B cell (primary cell): Measurements from ENCODE around the gene PDCD4. TPM values are rescaled to one million over a fixed set of nuclear protein-coding genes. Genes with fewer than 3 reads are reported as not detected.
A peak's percentile ranks its signal among the peaks of the same experiment; 100 is the strongest.

Experiments used
- ATAC-seq: fragments of 200-7000 bp; cut with Tn5 transposase; one replicate; pipeline ENCODE4 v1.10.0; 2021; ENCODE audit warnings: low read depth, mild to moderate bottlenecking, moderate number of reproducible peaks, moderate library complexity
- CTCF ChIA-PET: fragments of 350-600 bp; sonication (Branson Sonifier 250); formaldehyde crosslinking; loops from one replicate; lab custom pipeline; 2021; ENCODE audit warnings: antibody characterized with exemption, inconsistent platforms; lab: Charles Lee
- POLR2A ChIA-PET: fragments of 350-600 bp; sonication (Branson Sonifier 250); formaldehyde crosslinking; loops from one replicate; lab custom pipeline; 2021; ENCODE audit warnings: antibody characterized with exemption; lab: Charles Lee
- DNase-seq: peaks from one replicate; pipeline ENCODE4 v3.0.0; 2013
- H2AFZ ChIP-seq: 2 replicates; pipeline ENCODE4 v1.6.1; 2012; ENCODE audit warnings: mild to moderate bottlenecking, low read depth, low read length; ENCODE audit not compliant: insufficient read depth, poor library complexity, severe bottlenecking
- H3K27ac ChIP-seq, 2 donors: 1 replicate in 1 of 2; 2 replicates in 1 of 2; pipeline ENCODE4 v1.5.1; 2012 to 2013; ENCODE audit warnings: low read length in 2 of 2, mild to moderate bottlenecking in 2 of 2, moderate library complexity in 1 of 2
- H3K27me3 ChIP-seq, 4 experiments: fragments of 200-600 bp in 1 of 4; sonication (generic) in 1 of 4; replicated peaks in 1 of 4; 1 replicate in 2 of 4; 2 replicates in 2 of 4; pipeline versions ENCODE4 v1.6.1 to v1.7.0; 2013 to 2016; ENCODE audit warnings: low read length in 3 of 4, mild to moderate bottlenecking in 2 of 4, mixed read lengths in 1 of 4, moderate library complexity in 1 of 4; ENCODE audit not compliant: insufficient read depth in 4 of 4, control insufficient read depth in 3 of 4; ENCODE audit errors: control extremely low read depth in 1 of 4
- H3K36me3 ChIP-seq, 2 experiments: replicated peaks in 1 of 2; 1 replicate in 1 of 2; 2 replicates in 1 of 2; pipeline versions ENCODE4 v1.6.1 to v1.7.1; 2013; ENCODE audit warnings: low read length in 1 of 2; ENCODE audit not compliant: insufficient read depth in 2 of 2, control insufficient read depth in 1 of 2; ENCODE audit errors: control extremely low read depth in 1 of 2, extremely low read depth in 1 of 2
- H3K4me1 ChIP-seq, 2 donors: fragments of 200-600 bp in 1 of 2; sonication (generic) in 1 of 2; 1 replicate in 1 of 2; 2 replicates in 1 of 2; pipeline versions ENCODE4 v1.5.1 to v1.6.1; 2013 to 2017; ENCODE audit warnings: low read length in 2 of 2; ENCODE audit not compliant: control insufficient read depth in 2 of 2, insufficient read depth in 2 of 2
- H3K4me2 ChIP-seq: replicated peaks from 2 replicates; pipeline ENCODE3; 2012; ENCODE audit warnings: mild to moderate bottlenecking, low read depth, low read length; ENCODE audit not compliant: poor library complexity, severe bottlenecking
- H3K4me3 ChIP-seq, 5 experiments: fragments of 200-600 bp in 1 of 5; sonication (generic) in 1 of 5; 1 replicate in 3 of 5; 2 replicates in 2 of 5; pipeline versions ENCODE4 v1.5.1 to v1.7.0; 2011 to 2016; ENCODE audit warnings: low read length in 4 of 5, mild to moderate bottlenecking in 4 of 5, low read depth in 2 of 5, control low read depth in 1 of 5, moderate library complexity in 1 of 5; ENCODE audit not compliant: insufficient read depth in 1 of 5; ENCODE audit errors: control extremely low read depth in 1 of 5, extremely low read depth in 1 of 5
- H3K79me2 ChIP-seq: fragments of 200-600 bp; sonication (generic); one replicate; pipeline ENCODE4 v1.6.0; 2016; ENCODE audit warnings: low read length; ENCODE audit not compliant: control insufficient read depth, insufficient read depth
- H3K9ac ChIP-seq: fragments of 200-600 bp; sonication (generic); 2 replicates; pipeline ENCODE4 v1.6.1; 2017; ENCODE audit warnings: mild to moderate bottlenecking, low read length, moderate library complexity
- H3K9me3 ChIP-seq, 3 donors: one replicate each; pipeline versions ENCODE4 v1.6.1 to v1.7.1; 2013; ENCODE audit warnings: low read length in 2 of 3; ENCODE audit not compliant: control insufficient read depth in 2 of 3, insufficient read depth in 1 of 3; ENCODE audit errors: control extremely low read depth in 1 of 3
- H4K20me1 ChIP-seq: 2 replicates; pipeline ENCODE4 v1.6.0; 2012; ENCODE audit warnings: mild to moderate bottlenecking, low read length; ENCODE audit not compliant: insufficient read depth, control insufficient read depth, poor library complexity, severe bottlenecking
- H3K27ac Mint-ChIP-seq: one replicate; pipeline ENCODE4 v1.8.0; 2021; ENCODE audit warnings: mixed read lengths
- H3K27me3 Mint-ChIP-seq: one replicate; pipeline ENCODE4 v1.8.0; 2021; ENCODE audit warnings: mixed read lengths
- H3K4me1 Mint-ChIP-seq: one replicate; pipeline ENCODE4 v1.8.0; 2021; ENCODE audit warnings: mixed read lengths
- H3K4me3 Mint-ChIP-seq: one replicate; pipeline ENCODE4 v1.8.0; 2021; ENCODE audit warnings: mixed read lengths
- H3K9me3 Mint-ChIP-seq: one replicate; pipeline ENCODE4 v1.8.0; 2022; ENCODE audit warnings: mixed read lengths; ENCODE audit not compliant: insufficient read depth
- EZH2 ChIP-seq: IDR thresholded peaks from 2 replicates; pipeline ENCODE4 v1.6.1; 2012; ENCODE audit warnings: borderline replicate concordance, low read depth, mild to moderate bottlenecking, moderate library complexity, low read length; ENCODE audit not compliant: insufficient read depth, poor library complexity, severe bottlenecking
- WGBS: methylation state at CpG from one replicate; pipeline ENCODE4 v1.1.5; 2013; ENCODE audit warnings: missing lambda C conversion rate; ENCODE audit not compliant: insufficient coverage; 5-methylcytosine and 5-hydroxymethylcytosine counted together
- intact Hi-C: fragments of 100-400 bp; cut with micrococcal nuclease; formaldehyde crosslinking; loops from one replicate; pipeline ENCODE4 v1.10.0; 2022
- polyA plus RNA-seq: library from polyadenylated mRNA; depleted of rRNA; stranded (reverse); fragments of >200 nt; gene quantifications from 2 replicates; pipeline ENCODE4 v1.2.3, GENCODE V29; 2012
- total RNA-seq, 2 donors: library from RNA; stranded (reverse); fragments of 120-200 nt in 1 of 2; gene quantifications; 1 replicate in 1 of 2; 2 replicates in 1 of 2; pipeline versions ENCODE4 v1.2.3 to v1.2.4, GENCODE V29; 2013 to 2022
- TF ChIP-seq, protein P1 (sequence below): fragments of 200-600 bp; IDR thresholded peaks from one replicate; pipeline ENCODE4 v1.8.0; 2022; ENCODE audit warnings: antibody characterized with exemption, mild to moderate bottlenecking

The PDCD4 gene
- total and polyA plus RNA-seq, 2 donors (not counting 1 experiment from before 2014, with no cell fraction given), result 33.9 to 169 TPM

DNA sequence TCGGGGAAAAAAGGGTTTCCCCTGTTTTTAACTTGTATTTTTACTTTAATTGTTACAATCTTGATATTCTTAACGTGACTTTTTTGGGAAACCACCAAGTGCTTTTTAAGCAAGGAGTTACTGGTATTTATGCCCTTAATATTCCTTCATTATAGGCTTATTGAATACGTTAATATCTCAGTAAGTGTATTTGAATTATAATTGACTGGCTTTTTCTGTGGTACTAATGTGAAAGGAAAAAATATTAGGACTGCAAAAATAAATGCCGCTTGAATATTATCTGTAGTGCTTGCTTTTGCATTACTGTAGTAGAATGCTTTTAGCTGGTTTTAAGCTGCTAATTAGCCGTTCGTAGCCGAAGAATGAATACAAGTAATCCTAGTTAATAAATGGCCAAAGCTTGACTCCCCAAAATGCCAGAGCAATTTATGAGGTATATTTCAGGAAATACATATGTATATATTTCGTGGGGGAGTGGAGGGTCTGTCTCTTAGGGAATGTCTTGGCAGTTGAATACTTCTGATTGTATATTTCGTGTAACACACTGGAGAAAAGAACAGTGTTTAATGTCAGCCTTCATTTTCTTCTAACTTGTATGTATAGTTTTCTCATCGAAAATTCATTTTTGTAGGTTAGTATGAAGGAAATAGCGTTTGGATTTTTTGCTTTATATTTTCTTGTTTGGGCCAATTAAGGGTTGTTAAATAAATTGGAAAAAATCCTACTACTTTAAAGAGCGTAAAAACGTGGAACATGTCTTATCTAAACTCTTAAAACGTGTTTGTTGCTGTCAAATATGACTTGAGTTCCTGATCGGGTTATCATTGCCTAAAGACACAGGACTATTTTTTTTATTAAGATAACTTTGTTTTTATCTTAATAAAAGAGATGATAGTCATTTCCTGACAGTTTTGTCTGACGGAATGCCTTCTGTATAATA, 1.5 kb downstream of the PDCD4 start:
- Histone ChIP-seq H3K27ac (peak overlapping the region; percentile 89 to 94), H3K4me3 (peak overlapping the region; percentile 82 to 94 (median 85)), H3K79me2 (peaks cover 81% of the 10 kb centered on the region), H3K9ac (peak overlapping the region; percentile 88), H3K9me3 (no peaks in the 10 kb centered on the region), H3K36me3 (peaks cover 0 to 20% of the 10 kb centered on the region in 2 experiments), H2AFZ (peak overlapping the region; percentile 68), H3K4me1 (peaks cover 44% of the 10 kb centered on the region in 2 donors), H4K20me1 (peaks cover 11% of the 10 kb centered on the region), H3K27me3 (no peaks in the 10 kb centered on the region), H3K4me2 (peak overlapping the region; percentile 87)
- ChIA-PET POLR2A (interaction anchor here (0.7 to 2.7 kb wide), 7 partner anchors 9 to 819 kb away, joined by 3 to 44 read pairs (median 5); partner anchors contain the start of genes BBIP1 and SHOC2), CTCF (interaction anchor here (0.6 to 2.3 kb wide), 13 partner anchors 9 to 127 kb away, joined by 3 to 56 read pairs (median 4); no protein-coding TSS in a partner anchor)
- peaks cover 57% of the 10 kb centered on the region for H3K4me1 Mint-ChIP-seq
- intact Hi-C loops, result loop anchor here (1.0 to 5.0 kb wide), 7 partner anchors 9 to 306 kb away; partner anchors contain the start of genes BBIP1, SHOC2 and SMC3
- peak overlapping the region; percentile 85 for H3K27ac Mint-ChIP-seq
- H3K9me3 Mint-ChIP-seq, result no peaks in the 10 kb centered on the region
- no CpG with 5 or more reads among the region's 16 CpGs for WGBS
- TF ChIP-seq EZH2, result no peak
- TF ChIP-seq, protein P1, sequence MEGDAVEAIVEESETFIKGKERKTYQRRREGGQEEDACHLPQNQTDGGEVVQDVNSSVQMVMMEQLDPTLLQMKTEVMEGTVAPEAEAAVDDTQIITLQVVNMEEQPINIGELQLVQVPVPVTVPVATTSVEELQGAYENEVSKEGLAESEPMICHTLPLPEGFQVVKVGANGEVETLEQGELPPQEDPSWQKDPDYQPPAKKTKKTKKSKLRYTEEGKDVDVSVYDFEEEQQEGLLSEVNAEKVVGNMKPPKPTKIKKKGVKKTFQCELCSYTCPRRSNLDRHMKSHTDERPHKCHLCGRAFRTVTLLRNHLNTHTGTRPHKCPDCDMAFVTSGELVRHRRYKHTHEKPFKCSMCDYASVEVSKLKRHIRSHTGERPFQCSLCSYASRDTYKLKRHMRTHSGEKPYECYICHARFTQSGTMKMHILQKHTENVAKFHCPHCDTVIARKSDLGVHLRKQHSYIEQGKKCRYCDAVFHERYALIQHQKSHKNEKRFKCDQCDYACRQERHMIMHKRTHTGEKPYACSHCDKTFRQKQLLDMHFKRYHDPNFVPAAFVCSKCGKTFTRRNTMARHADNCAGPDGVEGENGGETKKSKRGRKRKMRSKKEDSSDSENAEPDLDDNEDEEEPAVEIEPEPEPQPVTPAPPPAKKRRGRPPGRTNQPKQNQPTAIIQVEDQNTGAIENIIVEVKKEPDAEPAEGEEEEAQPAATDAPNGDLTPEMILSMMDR, result no peak
- DNase-seq (no peak), ATAC-seq (no peak)
- peak overlapping the region; percentile 91 for H3K4me3 Mint-ChIP-seq
- H3K27me3 Mint-ChIP-seq, result no peaks in the 10 kb centered on the region
